Sigmoid colon (tissue), 4 donors: ENCODE results near the gene BRPF1.
A peak's percentile ranks its signal among the peaks of the same experiment; 100 is the strongest.

Source experiments
- EP300 ChIP-seq, 4 donors: sonication (generic); formaldehyde crosslinking; IDR thresholded peaks; one replicate each; pipeline ENCODE4 v1.6.1; 2017; ENCODE audit warnings: antibody characterized with exemption in 4 of 4
- POLR2A ChIP-seq, 2 donors: fragments of 450-650 bp; IDR thresholded peaks; one replicate each; pipeline ENCODE4 v1.6.1; 2016; ENCODE audit warnings: antibody characterized with exemption in 2 of 2, mild to moderate bottlenecking in 2 of 2, moderate library complexity in 2 of 2
- POLR2AphosphoS5 ChIP-seq, 4 donors: sonication (generic); formaldehyde crosslinking; IDR thresholded peaks; one replicate each; pipeline ENCODE4 v1.6.1; 2017; ENCODE audit warnings: antibody characterized with exemption in 4 of 4
- TF ChIP-seq, protein P1 (sequence below), 4 experiments: fragments of 450-650 bp in 3 of 4; fragments of 200-600 bp in 1 of 4; IDR thresholded peaks; one replicate each; pipeline ENCODE4 v1.5.1; 2016 to 2019; ENCODE audit warnings: antibody characterized with exemption in 4 of 4, mild to moderate bottlenecking in 3 of 4, moderate library complexity in 2 of 4

DNA sequence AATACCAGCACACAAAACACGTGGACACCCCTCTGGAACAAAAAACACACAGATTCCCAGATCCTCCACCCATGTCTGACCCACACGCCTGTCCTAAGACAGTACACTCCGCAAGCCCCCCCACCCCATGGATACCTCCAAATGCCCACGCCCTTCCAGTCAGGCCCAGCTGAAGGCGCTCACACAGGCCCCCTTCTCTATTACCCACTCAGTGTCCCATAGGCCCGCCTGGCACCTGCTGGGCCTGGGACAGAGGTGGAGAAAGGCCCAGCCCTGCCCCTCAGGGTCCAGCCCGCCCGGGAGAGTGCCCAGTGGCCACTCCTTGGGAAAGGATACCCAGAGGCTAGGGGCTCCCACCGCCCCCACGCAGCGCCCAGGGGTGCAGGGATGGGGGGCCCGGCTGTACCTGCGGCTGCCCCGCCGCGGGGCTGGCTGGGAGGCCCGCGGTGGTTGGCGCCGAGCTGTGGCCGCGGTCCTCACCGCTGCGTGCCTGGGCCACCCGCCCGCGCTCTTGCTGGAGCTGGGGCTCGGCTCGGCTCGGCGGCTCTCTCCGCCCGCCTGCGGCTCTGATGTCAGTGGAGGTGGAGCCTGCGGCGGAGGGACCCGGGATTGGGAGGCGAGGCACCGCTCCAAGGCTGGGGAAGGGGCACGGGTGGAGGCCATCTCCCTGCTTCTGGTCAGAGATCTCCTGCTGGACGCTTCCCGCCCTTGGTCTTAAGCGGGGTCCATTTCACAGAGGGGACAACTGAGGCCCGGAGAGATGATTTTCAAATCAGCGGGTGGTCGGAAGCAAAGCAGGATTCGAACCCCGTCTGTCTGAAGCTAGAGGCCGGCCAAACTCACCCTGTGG lies 38.1 kb downstream of the BRPF1 start, which contains the start of gene CAMK1:
- TF ChIP-seq, protein P1, sequence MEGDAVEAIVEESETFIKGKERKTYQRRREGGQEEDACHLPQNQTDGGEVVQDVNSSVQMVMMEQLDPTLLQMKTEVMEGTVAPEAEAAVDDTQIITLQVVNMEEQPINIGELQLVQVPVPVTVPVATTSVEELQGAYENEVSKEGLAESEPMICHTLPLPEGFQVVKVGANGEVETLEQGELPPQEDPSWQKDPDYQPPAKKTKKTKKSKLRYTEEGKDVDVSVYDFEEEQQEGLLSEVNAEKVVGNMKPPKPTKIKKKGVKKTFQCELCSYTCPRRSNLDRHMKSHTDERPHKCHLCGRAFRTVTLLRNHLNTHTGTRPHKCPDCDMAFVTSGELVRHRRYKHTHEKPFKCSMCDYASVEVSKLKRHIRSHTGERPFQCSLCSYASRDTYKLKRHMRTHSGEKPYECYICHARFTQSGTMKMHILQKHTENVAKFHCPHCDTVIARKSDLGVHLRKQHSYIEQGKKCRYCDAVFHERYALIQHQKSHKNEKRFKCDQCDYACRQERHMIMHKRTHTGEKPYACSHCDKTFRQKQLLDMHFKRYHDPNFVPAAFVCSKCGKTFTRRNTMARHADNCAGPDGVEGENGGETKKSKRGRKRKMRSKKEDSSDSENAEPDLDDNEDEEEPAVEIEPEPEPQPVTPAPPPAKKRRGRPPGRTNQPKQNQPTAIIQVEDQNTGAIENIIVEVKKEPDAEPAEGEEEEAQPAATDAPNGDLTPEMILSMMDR (IDR thresholded peaks at IDR 0.05), result no peak
- TF ChIP-seq POLR2AphosphoS5 (IDR thresholded peaks at IDR 0.05) (peak; percentile 56 to 83 (median 78)), POLR2A (IDR thresholded peaks at IDR 0.05) (no peak), EP300 (IDR thresholded peaks at IDR 0.05) (no peak)
